ENCODE results near the gene PALD1.
"Not testable (repeated sequence)": the region's sequence is repeated elsewhere in the genome, so short reads cannot be mapped to it uniquely, and the experiment has no call there.

Gene PALD1

GRCh38 chr10:70575874-70576802 is 97.6 kb downstream of the PALD1 start:
- no peak for DNase-seq

- no peak for DNase-seq
Measured at GRCh38 chr10:70576803-70577517, 98.4 kb downstream of the PALD1 start.

GRCh38 chr10:70578371-70578947 is 99.9 kb downstream of the PALD1 start:
- peak; percentile 65 to 74 for DNase-seq

DNA sequence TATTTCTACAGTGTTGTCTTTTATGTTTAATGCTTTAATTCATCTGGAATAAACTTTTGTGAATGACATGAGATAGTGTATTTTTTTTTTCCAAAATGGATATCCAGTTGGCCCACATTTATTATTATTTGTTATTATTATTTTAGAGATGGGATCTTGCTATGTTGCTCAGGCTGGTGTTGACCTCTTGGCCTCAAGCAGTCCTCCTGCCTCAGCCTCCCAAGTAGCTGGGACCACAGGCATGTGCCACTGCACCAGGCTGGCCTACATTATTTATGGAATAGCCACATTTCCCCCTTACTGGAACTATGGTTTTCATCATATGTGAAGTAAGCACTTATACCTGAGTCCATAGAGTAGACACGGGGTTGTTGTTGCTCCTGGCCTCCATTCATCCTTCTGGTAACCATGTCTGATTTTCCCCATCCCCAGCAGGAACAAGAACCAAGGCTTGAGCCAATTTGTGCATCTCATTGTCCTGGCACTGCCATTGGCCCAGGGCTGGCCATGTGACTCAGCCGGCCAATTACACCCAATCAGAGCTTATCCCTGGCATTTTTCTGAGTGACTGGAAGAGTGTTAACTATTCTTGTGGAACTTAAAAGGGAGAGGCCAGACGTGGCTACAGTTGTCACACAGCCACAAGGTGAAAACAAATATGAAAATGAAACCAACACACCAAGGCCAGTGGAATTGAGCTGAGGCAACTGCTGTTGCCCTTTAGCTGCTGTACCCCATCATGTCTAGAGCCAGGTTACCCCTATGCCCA is 100.9 kb downstream of the PALD1 start:
- no peak for DNase-seq

- DNase-seq: not testable (repeated sequence)
Measured at GRCh38 chr10:70581176-70581575, 102.6 kb downstream of the PALD1 start.

GRCh38 chr10:70582793-70583668 is 104.5 kb downstream of the PALD1 start:
- no peak for DNase-seq

DNA sequence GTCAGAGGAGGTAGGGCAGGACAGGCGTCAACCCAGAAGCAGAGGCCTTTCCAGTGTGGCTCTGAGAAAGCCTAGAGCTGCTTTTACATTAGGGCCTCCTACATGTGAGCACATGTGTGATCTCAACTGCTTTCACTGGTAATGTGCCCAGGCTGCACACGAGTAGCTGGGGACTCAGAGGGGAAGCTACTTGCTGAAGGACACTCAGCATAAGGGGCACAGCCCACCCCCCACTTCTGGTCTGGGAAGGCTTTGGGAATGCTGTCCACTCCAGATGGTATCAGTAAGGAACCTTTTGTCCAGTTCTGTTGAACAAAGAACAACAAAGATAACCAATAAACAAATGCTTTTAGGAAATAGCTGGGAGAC is 105.1 kb downstream of the PALD1 start:
- DNase-seq: no peak

- no peak for DNase-seq
Measured at GRCh38 chr10:70584366-70584765, 105.8 kb downstream of the PALD1 start.

DNA sequence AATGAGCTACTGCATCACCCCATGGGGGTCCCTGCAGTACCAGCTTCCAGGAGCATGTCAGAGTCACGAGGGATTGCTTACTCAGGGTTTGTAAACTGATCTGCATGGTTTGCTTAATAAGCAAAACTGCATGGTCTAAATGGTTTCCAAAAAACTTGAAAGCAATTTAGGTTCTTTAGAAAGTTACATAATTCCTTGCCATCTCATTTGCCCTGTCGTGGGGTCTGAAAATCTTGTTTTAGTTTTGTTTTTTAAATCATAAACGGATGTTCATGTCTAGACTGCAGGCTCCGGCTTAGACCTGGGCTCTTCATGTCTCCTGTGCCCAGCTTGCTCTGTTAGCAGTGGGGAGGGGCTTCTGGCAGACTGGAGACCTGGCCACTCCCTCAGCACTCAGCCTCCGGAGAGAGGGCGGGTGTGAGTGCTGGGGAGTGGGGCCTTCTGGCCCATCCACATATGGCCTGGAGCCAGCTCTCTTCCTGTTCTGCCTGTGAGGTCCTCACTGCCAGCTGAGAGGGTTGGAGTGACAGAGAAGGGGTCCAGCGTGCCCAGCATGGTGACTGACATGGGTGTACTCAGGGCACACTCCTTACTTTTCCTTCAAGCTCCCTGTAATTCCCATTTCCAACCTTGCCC is 106.5 kb downstream of the PALD1 start:
- no peak for DNase-seq

DNA sequence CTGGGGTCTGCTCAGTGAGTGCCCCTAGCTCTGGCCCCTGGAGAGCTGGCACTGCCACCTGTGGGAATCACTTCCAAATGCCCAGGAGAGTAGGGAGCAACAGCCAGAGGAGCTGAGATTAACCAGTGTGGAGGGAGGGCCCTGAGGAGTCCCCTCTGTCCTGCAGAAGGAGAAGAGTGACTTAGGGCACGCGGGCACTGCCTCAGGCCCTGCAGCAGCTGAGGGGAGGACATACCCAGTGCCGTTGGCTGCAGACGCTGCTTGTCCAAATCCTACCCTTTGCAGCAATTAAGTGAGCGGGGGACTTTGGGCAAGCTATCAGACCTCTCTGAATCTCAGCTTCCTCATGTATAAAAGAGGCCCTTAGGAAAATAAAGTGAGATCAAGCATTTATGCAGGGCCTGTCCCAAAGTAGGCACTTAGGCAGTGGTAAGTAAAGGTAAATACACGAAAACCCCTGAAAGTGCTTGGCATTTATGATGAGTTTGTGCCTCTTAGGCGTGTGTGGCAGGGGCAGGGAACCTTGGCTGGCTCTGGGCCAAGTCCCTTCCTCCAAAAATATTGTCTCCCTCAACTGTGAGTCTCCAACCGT is 107.1 kb downstream of the PALD1 start:
- DNase-seq: no peak

- DNase-seq: no peak
Measured at GRCh38 chr10:70586348-70586930, 107.9 kb downstream of the PALD1 start.

DNA sequence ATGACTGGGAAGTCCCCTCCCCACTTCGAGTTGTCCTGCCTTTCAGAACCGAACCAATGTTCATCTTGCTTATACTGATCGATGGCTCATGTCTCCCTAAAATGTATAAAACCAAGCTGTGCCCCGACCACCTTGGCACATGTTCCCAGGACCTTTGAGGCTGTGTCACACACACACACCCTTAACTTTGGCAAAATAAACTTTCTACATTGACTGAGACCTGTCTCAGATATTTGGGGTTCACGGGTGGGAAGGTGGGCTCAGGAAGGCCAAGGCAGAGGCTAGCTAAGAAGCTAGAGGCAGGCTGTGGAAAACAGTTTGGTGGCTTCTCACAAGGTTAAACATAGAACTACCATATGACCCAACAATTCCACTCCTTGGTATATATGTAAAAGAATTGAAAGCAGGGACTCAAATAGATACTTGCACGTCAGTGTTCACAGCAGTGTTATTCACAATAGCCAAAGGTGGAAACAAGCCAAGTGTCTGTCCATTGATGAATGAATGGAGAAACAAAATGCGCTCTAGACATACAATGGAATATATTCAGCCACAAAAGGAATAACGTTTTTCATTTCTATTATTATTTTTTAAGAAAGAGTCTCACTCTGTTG is 108.6 kb downstream of the PALD1 start:
- DNase-seq: no peak

- DNase-seq: peak in 1 of 2 donors; percentile 9
Measured at GRCh38 chr10:70588255-70588654, 109.7 kb downstream of the PALD1 start.

- DNase-seq: peak in 1 of 2 donors; percentile 10
Measured at GRCh38 chr10:70588859-70589570, 110.4 kb downstream of the PALD1 start.

GRCh38 chr10:70589762-70590654 is 111.4 kb downstream of the PALD1 start:
- DNase-seq: peak in 1 of 2 donors; percentile 12

- peak in 1 of 2 donors; percentile 11 for DNase-seq
Measured at GRCh38 chr10:70590655-70591416, 112.3 kb downstream of the PALD1 start.

DNA sequence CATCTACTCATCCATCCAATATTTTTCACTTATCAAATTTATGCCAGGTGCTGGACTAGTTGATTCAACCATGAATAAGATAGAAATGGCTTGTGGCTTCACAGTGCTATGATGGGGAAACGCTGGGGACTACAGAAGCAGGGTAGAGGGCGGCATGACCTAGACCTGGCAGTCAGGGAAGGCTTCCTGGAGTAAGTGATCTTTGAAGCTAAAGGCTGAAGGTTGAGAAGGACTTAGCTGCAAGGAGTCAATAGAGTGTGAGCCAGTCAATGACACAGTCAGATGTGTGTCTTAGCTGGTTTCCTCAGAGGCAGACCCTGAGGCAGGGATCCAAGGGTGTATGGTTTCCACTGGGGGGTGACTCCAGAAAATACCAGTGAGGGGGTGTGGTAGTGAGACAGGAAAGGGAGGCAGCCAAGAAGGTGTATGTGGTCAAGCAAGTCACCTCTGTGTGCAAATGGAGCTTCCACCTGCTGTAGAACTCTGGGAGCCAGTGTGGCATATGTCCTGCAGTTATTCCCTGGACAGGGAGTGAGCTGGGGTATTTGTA is 113.7 kb downstream of the PALD1 start:
- peak in 1 of 2 donors; percentile 13 for DNase-seq

All from stimulated activated CD4-positive, alpha-beta T cell treated with anti-CD3 and anti-CD28 coated beads, Interleukin-2, amount 100 ng/mL, for 24 hours (primary cell).